Activated CD4-positive, alpha-beta T cell treated with anti-CD3 and anti-CD28 coated beads, Interleukin-2, amount 50 U/mL, for 4 hours (primary cell): ENCODE measurements around the gene BATF2.

Experiments used
- DNase-seq, 2 experiments: peaks; one replicate each; pipeline ENCODE4 v3.0.0-alpha.2; 2020

The BATF2 gene

DNA sequence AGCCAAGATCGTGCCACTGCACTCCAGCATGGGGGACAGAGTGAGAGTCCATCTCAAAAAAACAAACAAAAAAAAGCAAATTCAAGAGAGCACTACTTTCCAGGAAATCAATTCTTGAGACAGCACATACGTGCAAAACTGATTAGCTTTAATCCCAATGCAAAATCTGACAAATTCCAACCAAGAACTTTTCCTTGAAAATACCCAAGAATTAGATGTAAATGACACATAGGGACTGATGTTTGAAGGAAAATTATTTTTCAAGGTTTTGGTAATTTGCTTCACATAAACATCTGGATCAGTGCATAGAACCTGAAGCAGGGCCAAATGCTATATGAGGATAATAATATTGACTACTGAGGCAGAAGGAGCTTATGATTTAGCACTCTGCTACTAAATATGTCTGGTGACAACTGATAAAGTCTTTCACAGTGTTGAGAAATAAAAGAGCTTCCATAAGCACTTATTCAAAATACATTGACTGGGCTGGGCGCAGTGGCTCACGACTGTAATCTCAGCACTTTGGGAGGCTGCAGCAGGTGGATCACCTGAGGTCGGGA, 33.6 kb downstream of the BATF2 start:
- DNase-seq: no peak

DNA sequence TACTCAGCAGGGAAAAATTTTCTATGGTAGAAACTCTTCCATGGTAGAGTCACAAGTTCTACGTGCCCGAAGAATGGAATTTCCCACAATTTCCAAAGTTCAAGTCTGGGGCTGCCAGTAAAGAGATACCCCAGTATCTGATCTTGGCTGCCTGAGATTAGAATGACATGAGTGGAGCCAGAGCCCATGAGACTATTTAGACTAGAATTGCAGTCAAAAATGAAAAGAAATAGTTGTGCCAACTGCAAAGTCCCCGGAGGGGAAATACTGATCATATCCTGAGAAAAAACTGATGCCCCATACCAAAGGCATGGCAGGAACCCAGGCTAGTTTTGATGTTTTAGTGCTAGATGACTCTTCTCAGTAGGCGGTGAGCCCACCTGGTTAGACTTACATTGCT, 36.1 kb downstream of the BATF2 start:
- no peak for DNase-seq

DNA sequence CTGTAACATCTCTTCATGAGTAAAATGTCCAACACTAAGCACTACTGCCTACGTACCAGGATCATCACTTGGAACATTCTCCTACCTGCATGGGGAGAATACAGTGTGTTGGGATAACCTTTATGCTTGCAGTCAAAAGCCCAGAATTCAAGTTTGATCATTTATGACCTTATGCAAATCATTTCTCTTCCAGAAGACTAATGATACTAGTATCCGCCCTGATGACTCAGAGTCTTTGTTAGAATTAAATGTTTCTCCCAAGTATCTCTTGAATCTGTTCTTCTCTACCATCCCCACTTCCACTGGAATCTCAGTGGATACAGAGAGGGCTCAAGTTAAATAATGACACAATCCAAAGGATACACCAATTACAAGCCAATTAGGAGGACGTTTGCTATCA, 37.3 kb downstream of the BATF2 start:
- DNase-seq: no peak

DNA sequence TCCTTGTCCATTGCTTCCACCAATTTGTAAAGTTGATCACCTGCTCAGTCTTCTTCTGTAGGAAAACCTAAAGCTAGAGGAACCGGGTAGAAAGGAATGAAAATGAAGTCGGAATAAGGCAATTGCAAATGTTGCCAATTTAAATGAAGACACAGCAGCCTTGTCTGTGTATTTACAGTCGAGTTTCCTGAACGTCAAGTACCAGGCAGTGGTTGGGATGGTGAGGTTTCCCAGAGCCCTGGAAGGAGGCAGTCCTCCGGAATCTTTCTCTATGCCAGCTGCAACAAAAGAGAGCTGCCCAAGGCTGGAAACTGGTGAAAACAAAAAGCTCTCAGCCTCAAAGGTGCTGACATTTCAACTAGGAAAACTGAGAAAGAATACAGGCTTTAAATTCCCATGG, 42.6 kb downstream of the BATF2 start:
- no peak for DNase-seq

DNA sequence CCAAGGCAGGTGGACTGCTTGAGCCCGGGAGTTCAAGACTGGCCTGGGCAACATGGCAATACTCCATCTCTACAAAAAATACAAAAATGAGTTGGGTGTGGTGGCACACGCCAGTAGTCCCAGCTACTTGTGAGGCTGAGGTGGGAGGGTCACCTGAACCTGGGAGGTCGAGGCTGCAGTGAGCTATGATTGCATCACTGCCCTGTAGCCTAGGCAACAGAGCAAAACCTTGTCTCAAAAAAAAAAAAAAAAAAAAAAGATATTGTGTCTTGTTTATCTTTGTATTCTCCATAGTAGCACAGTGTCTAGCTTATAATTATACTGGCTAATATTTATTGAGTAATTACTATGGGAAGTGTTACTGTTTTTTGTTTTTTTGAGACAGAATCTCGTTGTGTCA, 45.2 kb downstream of the BATF2 start:
- no peak for DNase-seq

DNA sequence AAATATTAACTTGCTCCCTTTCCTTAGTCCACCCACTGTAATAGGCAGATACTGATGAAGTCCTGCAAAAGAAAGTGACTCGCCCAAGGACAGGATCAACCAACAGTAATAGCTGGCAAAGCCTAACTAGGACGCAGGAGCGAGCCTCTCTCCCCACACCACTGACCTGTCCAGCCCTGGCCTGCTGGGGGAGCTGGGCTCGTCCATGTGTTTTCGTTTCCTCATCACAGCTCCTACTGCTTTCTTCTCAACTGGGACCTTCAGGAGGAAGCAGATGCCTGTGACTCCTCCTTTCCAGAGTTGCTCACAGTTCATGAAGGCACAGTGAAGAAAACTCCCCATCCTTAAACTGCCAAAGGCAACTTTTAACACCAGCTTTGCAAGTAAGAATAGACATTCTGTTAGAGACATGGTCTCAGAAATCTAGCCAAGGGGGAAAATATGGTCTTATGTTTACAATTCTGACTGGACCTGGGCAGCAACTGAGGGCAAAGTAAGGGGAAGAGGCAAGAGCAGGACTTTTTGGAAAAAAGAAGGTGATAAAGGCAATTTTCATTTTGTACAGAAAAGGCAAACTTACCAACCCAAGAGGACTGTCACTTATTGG, 49.5 kb downstream of the BATF2 start:
- DNase-seq: no peak
